GM23338 (cell line): ENCODE data around the gene MIGA1. TPM values are rescaled to one million over a fixed set of nuclear protein-coding genes. Genes with fewer than 3 reads are reported as not detected.

ENCODE experiments used
- ATAC-seq: fragments of 200-7000 bp; cut with Tn5 transposase; 3 replicates; pipeline ENCODE4 v1.9.1; 2020
- DNase-seq: peaks from one replicate; pipeline ENCODE4 v3.0.0-alpha.2; 2015; ENCODE audit warnings: low spot score
- H2AFZ ChIP-seq: fragments of 200-600 bp; sonication (generic); 2 replicates; pipeline ENCODE4 v1.8.0; 2016; ENCODE audit warnings: antibody characterized with exemption, mild to moderate bottlenecking, moderate library complexity
- H3F3A ChIP-seq: fragments of 200-600 bp; sonication (generic); replicated peaks from 2 replicates; pipeline ENCODE4 v1.8.0; 2017; ENCODE audit warnings: antibody characterized with exemption, mixed run types, low read depth
- H3K27ac ChIP-seq: fragments of 200-600 bp; sonication (generic); 2 replicates; pipeline ENCODE4 v1.6.1; 2016; ENCODE audit warnings: low read depth
- H3K27me3 ChIP-seq: fragments of 200-600 bp; sonication (generic); 2 replicates; pipeline ENCODE4 v1.8.0; 2016; ENCODE audit warnings: mild to moderate bottlenecking, mixed run types, moderate library complexity; ENCODE audit not compliant: insufficient read depth
- H3K36me3 ChIP-seq: fragments of 200-600 bp; sonication (generic); 2 replicates; pipeline ENCODE4 v1.8.0; 2016; ENCODE audit warnings: mild to moderate bottlenecking; ENCODE audit not compliant: insufficient read depth
- H3K4me1 ChIP-seq: fragments of 200-600 bp; sonication (generic); 2 replicates; pipeline ENCODE4 v1.8.0; 2016; ENCODE audit warnings: mild to moderate bottlenecking, moderate library complexity; ENCODE audit not compliant: insufficient read depth
- H3K4me2 ChIP-seq: fragments of 200-600 bp; sonication (generic); 2 replicates; pipeline ENCODE4 v1.7.1; 2017; ENCODE audit warnings: mixed run types
- H3K4me3 ChIP-seq: fragments of 200-600 bp; sonication (generic); 2 replicates; pipeline ENCODE4 v1.6.1; 2016; ENCODE audit warnings: mixed run types
- H3K79me2 ChIP-seq: fragments of 200-600 bp; sonication (generic); replicated peaks from 2 replicates; pipeline ENCODE4 v1.8.0; 2017; ENCODE audit warnings: mild to moderate bottlenecking; ENCODE audit not compliant: insufficient read depth
- H3K9me2 ChIP-seq: fragments of 200-600 bp; sonication (generic); 2 replicates; pipeline ENCODE4 v1.8.0; 2017; ENCODE audit not compliant: insufficient read depth
- H4K20me1 ChIP-seq: fragments of 200-600 bp; sonication (generic); replicated peaks from 2 replicates; pipeline ENCODE4 v1.8.0; 2017; ENCODE audit warnings: mild to moderate bottlenecking; ENCODE audit not compliant: insufficient read depth
- H3K27ac Mint-ChIP-seq: 2 replicates; pipeline ENCODE4 v1.8.0; 2020; ENCODE audit warnings: inconsistent platforms, mild to moderate bottlenecking, moderate library complexity, mixed read lengths
- H3K27me3 Mint-ChIP-seq: 3 replicates; pipeline ENCODE4 v1.8.0; 2022; ENCODE audit warnings: low read depth, mild to moderate bottlenecking, moderate library complexity, mixed read lengths, inconsistent platforms; ENCODE audit not compliant: insufficient read depth, poor library complexity
- H3K36me3 Mint-ChIP-seq: 3 replicates; pipeline ENCODE4 v1.8.0; 2021; ENCODE audit warnings: low read depth, mild to moderate bottlenecking, inconsistent platforms, moderate library complexity, mixed read lengths
- H3K4me1 Mint-ChIP-seq: 3 replicates; pipeline ENCODE4 v1.8.0; 2020; ENCODE audit warnings: mild to moderate bottlenecking, inconsistent platforms, mixed read lengths
- H3K4me3 Mint-ChIP-seq: 3 replicates; pipeline ENCODE4 v1.8.0; 2021; ENCODE audit warnings: moderate library complexity, mild to moderate bottlenecking, inconsistent platforms, mixed read lengths
- H3K9me3 Mint-ChIP-seq: 3 replicates; pipeline ENCODE4 v1.8.0; 2020; ENCODE audit warnings: moderate library complexity, mild to moderate bottlenecking, inconsistent platforms, mixed read lengths
- EZH2 ChIP-seq: fragments of 200-600 bp; sonication (generic); IDR thresholded peaks from one replicate; pipeline ENCODE4 v1.8.0; 2017; ENCODE audit warnings: antibody characterized with exemption, mild to moderate bottlenecking, low read depth; ENCODE audit not compliant: unreplicated experiment
- NANOG ChIP-seq: IDR thresholded peaks from 2 replicates; pipeline ENCODE4 v1.6.1; 2016; ENCODE audit warnings: antibody characterized with exemption, borderline replicate concordance
- REST ChIP-seq: IDR thresholded peaks from one replicate; pipeline ENCODE4 v1.6.1; 2018; ENCODE audit warnings: antibody characterized with exemption; ENCODE audit not compliant: unreplicated experiment
- polyA plus RNA-seq: library from polyadenylated mRNA; unstranded; fragments of >200 nt; fragmentation: Nextera tagmentation; extraction: Ambion mirVana; gene quantifications from 2 replicates; pipeline ENCODE4 v1.2.1, GENCODE V29; 2016
- total RNA-seq: library from RNA; depleted of rRNA; stranded (reverse); fragments of >200 nt; shearing (Covaris generic); gene quantifications from 2 replicates; pipeline ENCODE4 v1.2.3, GENCODE V29; 2014
- TF ChIP-seq, protein P1 (sequence below): fragments of 250-450 bp; sonication (Bioruptor Pico); IDR thresholded peaks from 2 replicates; pipeline ENCODE4 v1.5.0; 2020; ENCODE audit warnings: mild to moderate bottlenecking, moderate library complexity

The MIGA1 gene
- total and polyA plus RNA-seq, 2 experiments from 2014 or later = 3.4 to 7.5 TPM

- TF ChIP-seq, protein P1, sequence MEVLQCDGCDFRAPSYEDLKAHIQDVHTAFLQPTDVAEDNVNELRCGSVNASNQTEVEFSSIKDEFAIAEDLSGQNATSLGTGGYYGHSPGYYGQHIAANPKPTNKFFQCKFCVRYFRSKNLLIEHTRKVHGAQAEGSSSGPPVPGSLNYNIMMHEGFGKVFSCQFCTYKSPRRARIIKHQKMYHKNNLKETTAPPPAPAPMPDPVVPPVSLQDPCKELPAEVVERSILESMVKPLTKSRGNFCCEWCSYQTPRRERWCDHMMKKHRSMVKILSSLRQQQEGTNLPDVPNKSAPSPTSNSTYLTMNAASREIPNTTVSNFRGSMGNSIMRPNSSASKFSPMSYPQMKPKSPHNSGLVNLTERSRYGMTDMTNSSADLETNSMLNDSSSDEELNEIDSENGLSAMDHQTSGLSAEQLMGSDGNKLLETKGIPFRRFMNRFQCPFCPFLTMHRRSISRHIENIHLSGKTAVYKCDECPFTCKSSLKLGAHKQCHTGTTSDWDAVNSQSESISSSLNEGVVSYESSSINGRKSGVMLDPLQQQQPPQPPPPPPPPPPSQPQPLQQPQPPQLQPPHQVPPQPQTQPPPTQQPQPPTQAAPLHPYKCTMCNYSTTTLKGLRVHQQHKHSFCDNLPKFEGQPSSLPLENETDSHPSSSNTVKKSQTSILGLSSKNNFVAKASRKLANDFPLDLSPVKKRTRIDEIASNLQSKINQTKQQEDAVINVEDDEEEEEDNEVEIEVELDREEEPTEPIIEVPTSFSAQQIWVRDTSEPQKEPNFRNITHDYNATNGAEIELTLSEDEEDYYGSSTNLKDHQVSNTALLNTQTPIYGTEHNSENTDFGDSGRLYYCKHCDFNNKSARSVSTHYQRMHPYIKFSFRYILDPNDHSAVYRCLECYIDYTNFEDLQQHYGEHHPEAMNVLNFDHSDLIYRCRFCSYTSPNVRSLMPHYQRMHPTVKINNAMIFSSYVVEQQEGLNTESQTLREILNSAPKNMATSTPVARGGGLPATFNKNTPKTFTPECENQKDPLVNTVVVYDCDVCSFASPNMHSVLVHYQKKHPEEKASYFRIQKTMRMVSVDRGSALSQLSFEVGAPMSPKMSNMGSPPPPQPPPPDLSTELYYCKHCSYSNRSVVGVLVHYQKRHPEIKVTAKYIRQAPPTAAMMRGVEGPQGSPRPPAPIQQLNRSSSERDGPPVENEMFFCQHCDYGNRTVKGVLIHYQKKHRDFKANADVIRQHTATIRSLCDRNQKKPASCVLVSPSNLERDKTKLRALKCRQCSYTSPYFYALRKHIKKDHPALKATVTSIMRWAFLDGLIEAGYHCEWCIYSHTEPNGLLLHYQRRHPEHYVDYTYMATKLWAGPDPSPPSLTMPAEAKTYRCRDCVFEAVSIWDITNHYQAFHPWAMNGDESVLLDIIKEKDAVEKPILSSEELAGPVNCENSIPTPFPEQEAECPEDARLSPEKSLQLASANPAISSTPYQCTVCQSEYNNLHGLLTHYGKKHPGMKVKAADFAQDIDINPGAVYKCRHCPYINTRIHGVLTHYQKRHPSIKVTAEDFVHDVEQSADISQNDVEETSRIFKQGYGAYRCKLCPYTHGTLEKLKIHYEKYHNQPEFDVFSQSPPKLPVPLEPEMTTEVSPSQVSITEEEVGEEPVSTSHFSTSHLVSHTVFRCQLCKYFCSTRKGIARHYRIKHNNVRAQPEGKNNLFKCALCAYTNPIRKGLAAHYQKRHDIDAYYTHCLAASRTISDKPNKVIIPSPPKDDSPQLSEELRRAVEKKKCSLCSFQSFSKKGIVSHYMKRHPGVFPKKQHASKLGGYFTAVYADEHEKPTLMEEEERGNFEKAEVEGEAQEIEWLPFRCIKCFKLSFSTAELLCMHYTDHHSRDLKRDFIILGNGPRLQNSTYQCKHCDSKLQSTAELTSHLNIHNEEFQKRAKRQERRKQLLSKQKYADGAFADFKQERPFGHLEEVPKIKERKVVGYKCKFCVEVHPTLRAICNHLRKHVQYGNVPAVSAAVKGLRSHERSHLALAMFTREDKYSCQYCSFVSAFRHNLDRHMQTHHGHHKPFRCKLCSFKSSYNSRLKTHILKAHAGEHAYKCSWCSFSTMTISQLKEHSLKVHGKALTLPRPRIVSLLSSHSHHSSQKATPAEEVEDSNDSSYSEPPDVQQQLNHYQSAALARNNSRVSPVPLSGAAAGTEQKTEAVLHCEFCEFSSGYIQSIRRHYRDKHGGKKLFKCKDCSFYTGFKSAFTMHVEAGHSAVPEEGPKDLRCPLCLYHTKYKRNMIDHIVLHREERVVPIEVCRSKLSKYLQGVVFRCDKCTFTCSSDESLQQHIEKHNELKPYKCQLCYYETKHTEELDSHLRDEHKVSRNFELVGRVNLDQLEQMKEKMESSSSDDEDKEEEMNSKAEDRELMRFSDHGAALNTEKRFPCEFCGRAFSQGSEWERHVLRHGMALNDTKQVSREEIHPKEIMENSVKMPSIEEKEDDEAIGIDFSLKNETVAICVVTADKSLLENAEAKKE = no peak
- no peak for TF ChIP-seq REST
These were observed 40.7 kb downstream of the MIGA1 start (continued) for GRCh38 chr1:77820121-77820520.

DNA sequence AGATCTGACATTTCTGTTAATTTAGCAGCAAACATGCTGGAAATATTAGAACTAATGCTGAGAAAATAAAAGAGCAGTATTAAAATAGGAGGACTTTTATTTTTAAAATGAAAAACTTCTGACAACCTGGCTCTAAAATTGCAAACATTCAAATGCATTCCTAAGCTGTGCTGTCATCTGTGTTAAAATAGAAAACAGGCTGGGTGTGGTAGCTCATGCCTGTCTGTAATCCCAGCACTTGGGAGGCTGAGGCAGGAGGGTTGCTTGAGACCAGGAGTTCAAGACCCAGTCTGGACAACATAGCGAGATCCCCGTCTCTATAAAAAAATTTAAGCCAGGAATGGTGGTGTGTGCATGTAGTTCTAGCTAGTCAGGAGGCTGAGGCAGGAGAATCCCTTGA is 44.6 kb downstream of the MIGA1 start:
- no peak overlapping the region for H3K27ac ChIP-seq
- DNase-seq (peak; percentile 9), ATAC-seq (no peak)
- no peak overlapping the region for H3K4me2 ChIP-seq
- peaks cover 3% of the 10 kb centered on the region for H3K27me3 Mint-ChIP-seq
- peaks cover 14% of the 10 kb centered on the region; the same call in 2 of the 3 replicates for H3K36me3 Mint-ChIP-seq
- H3K36me3 ChIP-seq = no peaks in the 10 kb centered on the region
- no peaks in the 10 kb centered on the region for H3K9me2 ChIP-seq
- H3K27ac Mint-ChIP-seq = no peak overlapping the region
- no peaks in the 10 kb centered on the region for H3K9me3 Mint-ChIP-seq
- H3K79me2 ChIP-seq = no peaks in the 10 kb centered on the region
- H3F3A ChIP-seq = no peaks in the 10 kb centered on the region
- H4K20me1 ChIP-seq = no peaks in the 10 kb centered on the region
- no peaks in the 10 kb centered on the region for H3K4me1 Mint-ChIP-seq
- no peak overlapping the region for H3K4me3 ChIP-seq
- TF ChIP-seq EZH2 (no peak), NANOG (no peak)
- H3K4me1 ChIP-seq = no peaks in the 10 kb centered on the region
- H2AFZ ChIP-seq = no peak overlapping the region
- no peaks in the 10 kb centered on the region for H3K27me3 ChIP-seq
- no peak overlapping the region for H3K4me3 Mint-ChIP-seq
